ENCODE data around the gene ZNF488.
"Not testable (repeated sequence)": the region's sequence is repeated elsewhere in the genome, so short reads cannot be mapped to it uniquely, and the experiment has no call there.

The ZNF488 gene

DNA sequence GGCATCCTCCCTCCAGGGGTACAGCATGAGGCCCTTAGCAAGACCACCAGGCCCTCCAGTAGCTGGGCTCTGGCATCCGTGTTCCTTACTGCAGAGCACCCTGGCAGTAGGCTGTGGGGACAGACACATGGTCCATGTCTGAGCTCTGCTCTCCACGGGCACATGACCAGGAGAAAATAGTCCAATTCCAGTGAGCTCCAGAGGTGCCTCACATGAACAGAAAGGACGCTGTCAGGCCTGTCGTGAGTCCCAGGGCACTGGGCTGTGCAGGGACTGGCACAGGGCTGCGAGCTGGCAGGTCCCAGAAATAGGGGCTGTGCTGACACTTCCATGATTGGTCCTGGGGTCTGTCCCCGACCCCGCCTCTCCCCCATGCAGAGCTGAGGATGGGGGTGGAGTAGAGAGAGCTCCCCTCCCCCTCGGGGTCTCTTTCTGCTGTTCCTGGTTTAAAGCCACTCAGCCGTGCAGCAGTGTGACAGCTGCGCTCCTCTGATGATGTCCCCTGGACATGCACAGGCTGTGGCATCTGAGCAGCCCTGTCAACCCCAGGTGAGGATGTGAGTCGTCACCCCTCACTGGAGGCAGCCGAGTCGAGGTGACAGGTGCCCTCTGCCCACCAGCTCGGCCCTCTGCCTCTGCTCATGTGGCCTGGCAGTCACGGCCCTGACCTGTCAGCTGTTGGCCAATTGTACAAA lies 25.2 kb upstream of the ZNF488 start:
- no peak for DNase-seq

DNA sequence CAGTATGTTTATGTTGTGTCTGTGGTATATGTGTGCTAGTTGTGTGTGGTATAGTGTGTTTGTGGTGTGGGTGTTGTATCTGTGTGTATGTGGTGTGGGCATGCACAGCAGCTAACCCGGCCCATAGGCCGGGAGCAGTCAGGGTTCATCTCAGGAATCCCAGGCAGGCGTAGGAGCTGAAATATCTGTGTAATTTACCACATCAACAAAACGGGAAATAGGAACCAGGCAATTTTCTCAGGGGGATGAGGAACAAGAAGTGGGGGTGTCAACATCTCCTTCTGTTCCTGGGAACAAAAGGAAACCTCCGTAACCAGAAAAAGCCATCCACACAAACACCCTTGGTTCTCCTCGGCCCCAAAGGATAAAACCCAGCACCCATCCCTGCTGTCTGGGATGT lies 24.5 kb upstream of the ZNF488 start:
- no peak for DNase-seq

DNA sequence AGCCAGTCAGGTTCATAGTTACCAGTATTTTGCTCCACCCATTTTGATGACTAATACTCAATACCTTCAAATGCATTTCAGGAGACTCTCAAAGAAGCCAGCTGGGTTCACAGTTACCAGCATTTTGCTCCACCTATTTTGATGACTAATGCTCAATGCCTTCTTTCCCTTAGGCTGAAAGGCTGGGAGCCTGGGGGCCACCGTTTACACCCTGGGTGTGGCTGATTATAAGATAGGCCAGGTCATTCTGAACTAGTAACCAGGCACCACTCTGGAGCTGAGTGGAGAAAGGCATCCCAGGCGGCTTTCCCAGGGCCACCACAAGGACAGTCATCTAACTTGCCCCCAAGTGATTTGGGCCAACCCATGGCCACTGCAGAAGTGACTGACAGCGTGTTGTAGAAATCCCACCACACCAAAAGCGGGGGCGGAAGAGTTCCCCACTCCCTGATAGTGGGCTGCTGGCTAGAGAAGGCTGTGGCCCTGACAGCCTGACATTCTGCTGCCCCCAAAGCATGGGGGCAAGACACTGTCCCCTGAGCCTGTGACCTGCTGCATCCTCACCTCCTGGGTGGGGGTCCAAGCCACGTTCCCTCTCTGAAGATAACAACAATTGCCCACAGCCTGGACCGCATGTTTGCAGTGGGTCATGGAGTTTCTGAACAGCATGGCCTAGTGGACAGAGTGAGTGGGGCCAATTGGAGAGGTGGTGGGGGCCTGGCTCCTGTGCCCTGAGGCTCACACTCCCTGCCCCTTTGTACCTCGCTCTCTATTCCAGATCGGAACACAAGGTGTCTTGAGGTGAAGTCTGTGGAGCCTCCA lies 23.0 kb upstream of the ZNF488 start:
- DNase-seq: no peak

DNA sequence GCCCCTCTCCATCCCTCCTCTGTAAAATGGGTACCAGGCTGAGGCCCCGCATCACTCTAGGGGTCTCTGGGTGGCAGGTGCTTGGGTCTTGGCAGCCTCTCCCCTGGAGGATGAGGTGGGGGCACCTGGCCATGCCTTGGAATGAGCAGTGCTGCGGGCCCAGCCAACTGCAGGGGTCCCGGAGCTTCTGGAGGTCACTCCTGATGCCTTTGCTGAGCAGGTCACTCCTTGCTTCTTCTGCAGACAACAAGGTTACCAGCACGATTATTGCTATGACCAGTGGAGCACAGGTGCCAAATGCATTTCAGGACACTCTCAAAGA lies 22.4 kb upstream of the ZNF488 start:
- no peak for DNase-seq

DNA sequence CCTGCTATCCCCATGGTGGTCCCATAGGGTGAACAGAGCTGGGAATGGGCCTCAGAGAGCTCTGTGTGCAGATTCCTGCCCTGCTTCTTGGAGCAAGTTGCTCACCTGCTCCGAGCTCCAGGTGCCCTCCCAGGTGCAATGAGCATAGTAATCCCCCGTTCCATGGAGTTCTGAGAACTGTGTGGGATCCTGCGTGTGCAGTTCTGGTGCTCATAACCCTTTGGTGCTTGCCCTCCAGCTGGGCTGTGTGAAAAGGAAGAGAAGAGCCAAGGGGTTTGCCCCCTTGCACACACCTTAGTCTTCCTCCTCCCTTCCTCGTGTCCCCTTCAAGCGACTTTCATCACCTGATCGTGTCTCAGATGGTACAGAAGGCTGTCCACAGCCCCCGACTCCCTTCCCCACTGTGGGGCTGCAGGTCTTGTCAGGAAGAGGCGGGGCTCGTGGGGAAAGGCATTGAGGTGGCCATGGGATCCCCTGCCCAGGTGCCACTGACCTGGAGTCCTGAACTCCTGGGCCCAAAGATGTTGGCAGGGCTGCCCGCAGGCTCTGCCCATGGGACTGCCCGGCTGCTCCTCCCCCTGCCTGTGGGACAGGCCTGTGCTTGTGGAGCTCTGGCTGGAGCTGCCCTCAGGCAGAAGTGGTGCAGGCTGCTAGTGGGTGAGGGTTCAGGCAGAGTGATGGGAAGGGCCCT lies 21.9 kb upstream of the ZNF488 start:
- no peak for DNase-seq

DNA sequence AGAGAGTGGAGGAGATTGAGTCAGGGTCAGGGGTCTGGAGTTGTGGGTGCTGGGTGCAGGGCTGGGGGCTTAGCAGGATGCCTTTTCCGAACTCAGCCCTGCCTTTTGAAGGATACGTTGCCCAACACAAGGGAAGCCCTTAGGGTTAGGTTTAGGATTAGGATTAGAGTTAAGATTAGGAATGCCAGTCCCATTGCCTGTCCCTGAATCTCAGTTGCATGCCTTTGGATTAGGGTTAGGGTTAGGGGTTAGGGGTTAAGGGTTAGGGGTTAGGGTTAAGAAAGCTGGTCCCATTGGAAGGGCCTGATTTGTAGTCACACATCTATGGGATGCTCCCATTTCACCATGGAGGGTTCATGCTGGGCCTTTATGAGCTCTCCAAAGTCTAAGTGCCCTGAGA lies 20.8 kb upstream of the ZNF488 start:
- DNase-seq: no peak

DNA sequence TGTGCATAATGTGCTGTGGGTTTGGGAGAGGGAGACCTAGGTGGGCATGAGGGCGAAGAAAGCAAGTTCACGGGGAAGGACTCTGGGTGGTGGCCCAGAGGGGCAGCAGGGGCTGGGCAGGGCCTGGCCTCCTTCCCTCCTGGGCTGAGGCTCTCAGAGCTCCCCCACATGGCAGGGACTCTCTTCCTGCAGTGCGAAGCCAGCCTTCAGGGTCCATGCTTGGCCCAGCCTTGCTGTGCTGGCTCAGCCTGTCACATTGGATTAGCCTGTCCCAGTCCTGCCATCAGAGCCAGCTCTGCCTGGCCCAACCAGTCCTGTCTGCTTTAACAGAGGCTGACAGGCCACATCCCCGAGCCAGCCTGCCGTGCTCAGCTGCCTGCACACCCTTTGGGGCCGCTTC lies 20.4 kb upstream of the ZNF488 start:
- no peak for DNase-seq

DNA sequence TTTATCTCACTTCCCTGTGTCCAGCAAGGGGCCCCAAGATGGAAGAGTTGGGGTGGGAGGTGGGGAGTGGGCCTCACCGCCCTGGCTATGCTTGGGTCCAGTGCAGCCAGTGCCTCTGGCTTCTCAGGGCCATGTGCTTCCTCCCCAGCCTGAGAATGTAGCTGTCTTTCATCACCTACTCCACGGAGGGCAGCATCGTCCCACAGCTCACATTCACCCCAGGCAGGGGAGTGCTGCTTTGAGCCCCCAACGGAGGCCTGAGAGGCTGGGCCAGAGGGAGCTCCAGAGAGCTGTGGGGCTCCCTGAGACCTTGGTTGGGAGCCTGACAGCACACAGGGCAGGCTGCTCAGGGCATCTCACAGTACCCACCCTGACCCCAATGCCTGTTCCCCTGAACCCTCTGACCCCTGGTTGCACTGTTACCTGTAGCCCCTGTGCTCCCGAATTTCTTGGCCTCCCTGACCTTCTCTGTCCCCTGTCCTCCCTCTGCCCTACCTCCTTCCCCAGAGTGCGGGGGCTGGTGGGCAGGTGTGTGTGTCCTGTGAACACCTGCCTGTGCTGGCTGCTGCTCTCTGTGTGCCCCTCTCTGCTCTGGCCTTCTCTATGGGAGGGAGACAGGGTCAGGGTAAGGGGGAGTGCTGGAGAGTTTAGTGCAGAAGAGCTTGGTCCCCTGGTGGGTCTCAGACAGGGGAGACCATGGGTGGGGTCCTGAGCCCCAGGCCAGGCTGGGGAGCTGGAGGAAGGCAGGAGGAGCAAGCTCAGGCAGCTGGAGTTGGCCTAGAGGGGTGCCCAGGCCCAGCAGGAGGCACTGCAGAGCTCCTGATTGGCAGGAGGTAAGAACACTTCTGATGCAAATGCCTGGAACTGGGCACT lies 19.6 kb upstream of the ZNF488 start:
- DNase-seq: no peak

DNA sequence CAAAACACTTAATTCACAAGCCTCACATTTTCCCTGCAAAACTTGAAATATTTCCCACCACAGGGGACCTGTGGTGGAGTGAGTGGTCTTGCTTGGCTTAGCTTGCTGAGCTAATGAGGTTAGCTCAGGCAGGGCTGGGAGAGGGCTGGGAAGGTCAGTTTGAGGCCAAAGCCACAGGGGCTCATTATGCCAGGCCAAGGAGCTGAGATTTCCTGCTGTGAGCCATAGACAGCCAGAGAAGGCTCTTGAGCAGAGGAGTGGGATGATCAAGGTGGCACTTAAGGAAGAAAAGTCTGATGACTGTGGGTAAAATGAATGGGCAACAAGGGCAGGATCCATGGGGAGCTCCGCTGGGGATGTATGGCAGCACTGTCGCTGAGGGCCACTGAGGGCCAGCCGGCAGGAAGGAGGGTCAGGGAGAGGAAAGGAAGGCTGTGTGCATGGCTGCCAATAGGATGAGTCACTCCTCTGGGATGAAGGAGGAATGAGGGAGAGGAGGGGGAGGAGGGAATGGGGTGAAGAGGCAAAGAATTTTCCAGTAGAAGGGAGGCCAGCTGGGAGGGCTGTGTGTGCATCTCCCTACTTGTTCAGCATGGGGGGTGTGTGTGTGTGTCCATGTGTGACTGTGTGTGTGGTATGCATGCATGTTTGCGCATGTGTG lies 18.7 kb upstream of the ZNF488 start:
- DNase-seq: no peak

DNA sequence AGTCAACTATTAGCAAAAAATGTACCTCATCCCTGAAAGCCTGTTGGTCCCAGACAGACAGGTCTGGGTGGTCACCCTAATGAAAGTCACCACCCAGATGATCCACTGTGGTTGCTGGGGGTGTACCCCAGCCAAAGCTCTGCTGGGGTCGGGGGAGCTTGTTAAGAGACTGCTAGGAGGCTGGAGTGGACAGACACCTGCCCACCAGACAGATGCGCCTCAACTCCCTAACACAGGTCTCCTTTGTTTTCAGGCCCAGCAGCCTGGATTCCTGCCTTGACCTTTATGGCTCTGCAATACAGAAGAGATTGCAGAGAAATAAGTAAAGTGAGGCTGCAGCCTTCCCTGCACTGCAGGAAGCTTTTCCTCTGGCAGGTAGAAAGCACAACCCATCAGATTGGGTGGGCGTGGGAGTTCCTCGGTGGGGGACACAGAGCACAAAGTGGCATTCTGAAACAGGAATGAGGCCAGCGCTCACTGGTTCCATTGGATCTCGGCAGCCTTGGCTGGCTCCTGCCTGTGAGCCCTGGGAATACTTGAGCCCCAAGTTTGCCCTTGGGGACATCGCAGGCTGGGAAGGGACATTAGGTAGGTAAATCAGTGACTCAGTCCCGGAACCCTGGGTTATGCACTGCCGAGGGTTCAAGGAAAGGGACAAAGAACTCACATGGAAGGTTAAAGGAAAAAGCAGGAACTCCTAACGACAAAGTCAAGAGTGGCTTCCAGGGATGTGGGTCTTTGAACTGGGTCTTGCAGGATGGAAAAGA lies 18.0 kb upstream of the ZNF488 start:
- no peak for DNase-seq

DNA sequence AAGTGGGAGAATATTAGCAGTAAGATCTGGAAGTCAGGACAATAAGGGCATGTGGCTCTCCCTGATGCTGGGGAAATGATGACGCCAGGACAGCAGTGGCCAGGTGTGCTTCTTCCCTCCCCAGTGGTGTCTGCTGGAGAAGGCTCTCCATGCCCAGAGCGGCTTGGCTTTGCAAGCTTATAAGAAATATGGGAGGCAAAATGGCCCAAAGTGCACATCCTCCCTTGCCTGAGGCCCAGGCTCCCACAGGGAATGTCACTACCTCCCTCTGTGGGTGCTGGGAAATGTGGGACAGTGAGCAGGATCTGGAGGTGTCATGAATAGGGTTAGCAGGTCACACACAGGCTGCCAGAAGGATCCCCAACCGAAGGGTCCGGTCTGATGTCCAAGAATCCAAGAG lies 17.1 kb upstream of the ZNF488 start:
- DNase-seq: no peak

DNA sequence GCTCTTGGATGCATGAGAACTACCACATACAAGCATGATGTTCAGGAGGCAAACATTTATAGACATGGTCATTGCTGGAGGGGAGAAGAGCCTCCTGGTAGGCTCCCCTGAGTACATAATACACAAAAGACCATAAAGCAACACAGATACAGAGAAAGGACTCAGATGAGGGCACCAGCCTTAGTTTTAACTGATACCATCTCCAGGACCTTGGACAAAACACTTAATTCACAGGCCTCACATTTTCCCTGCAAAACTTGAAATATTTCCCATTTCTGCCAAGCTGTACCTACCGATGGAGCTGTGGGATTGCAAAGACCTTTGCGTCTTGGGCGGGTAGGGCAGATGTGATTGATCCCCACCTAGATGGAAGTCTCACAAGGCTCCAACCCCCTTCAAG lies 16.7 kb upstream of the ZNF488 start:
- DNase-seq: no peak

DNA sequence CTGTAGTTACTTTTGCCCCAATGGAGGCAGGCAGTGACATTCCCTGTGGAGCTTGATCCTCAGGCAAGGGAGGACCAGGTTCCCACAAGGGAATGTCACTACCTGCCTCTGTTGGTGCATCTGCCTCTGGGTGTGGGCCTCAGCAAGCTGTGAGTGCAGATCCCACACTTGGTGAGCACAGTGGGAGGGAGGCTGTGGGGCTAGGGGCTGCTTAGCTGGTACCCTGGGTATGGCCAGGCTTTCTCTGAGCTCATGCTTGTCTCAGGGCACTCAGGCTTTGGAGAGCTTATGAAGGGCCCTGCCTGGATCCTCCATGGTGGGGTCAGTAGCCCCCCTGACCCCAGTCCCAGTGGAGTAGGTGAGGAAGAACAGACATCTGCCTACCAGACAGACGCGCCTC lies 16.2 kb upstream of the ZNF488 start:
- DNase-seq: no peak

DNA sequence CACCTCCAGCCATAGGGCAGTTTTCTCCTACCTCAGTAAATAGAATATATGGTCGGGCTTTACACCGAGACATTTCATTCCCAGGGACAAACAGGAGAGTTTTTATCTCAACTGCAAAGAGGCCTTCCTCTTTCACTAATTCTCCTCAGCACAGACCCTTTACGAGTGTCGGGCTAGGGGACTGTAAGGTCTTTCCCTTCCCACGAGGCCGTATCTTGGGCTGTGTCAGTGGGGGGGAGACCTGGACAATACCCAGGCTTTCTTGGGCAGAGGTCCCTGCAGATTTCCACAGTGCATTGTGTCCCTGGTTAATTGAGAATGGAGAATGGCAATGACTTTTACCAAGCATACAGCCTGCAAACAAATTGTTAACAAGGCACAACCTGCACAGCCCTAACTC lies 13.2 kb upstream of the ZNF488 start:
- DNase-seq: no peak

DNA sequence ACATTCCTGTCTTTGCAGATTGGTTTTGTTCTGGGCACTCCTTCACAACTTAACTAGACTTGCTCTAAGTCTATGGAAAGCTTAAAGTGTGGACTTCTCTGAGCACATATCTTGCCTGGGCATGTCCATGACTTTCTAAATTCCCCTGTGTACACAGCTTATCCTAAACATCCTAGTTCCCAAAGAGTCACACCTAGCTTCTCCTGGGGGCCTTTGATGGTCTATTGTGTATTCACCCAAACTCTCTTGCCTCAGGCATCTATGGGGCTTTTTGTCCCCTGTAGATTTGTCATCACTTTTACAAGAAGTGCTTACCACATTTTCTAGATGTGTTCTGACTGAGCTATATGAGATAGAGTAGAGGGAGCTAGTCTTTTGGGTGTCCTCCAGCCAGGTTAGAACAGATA lies 12.2 kb upstream of the ZNF488 start:
- DNase-seq: no peak

DNA sequence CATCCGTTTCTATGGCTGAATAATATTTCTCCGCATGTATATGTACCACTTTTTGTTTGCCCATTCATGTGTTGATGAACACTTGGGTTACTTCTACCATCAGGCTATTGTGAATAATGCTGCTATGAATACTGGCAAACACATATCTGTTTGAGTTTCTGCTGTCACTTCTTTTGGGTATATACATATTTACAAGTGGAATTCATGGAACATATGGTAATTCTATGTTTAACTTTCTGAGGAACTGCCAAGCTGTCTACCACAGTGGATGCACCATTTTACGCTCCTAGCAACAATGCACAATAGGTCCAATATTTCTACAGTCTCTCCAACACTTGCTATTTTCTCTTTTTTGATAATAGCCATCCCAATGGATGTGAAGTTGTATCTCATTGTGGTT lies 5.5 kb upstream of the ZNF488 start:
- DNase-seq: no peak

DNA sequence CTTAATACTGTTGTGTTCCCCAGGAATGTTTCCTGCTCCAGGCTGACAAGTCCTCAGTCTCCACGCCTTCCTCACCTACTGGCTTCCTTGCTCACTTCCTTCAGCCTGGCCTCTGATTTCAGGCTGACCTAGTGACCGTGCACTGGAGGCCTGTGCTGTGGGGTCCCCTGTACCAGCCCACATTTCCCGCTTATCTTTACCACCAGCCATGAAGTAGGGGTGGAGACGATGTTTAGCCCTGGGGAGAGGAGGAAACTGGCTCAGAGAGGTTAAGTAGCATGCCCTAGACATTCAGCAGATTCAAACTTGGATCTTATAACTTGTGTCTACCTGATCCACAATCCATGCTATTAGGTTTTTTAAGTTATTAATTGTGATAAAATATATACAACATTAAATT lies 4.8 kb upstream of the ZNF488 start:
- no peak for DNase-seq

DNA sequence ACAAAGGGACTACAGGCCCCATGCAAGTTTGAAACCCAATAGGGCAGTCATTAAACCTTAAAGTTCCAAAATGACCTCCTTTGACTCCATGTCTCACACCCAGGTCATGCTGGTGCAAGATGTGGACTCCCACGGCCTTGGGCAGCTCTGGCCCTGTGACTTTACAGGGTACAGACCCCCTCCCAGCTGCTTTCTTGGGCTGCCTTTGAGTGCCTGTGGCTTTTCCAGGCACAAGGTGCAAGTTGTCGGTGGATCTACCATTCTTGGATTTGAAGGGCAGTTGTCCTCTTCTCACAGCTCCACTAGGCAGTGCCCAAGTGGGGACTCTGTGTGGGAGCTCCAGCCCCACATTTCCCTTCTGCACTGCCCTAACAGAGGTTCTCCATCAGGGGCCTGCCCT lies 2.0 kb upstream of the ZNF488 start:
- DNase-seq: not testable (repeated sequence)

DNA sequence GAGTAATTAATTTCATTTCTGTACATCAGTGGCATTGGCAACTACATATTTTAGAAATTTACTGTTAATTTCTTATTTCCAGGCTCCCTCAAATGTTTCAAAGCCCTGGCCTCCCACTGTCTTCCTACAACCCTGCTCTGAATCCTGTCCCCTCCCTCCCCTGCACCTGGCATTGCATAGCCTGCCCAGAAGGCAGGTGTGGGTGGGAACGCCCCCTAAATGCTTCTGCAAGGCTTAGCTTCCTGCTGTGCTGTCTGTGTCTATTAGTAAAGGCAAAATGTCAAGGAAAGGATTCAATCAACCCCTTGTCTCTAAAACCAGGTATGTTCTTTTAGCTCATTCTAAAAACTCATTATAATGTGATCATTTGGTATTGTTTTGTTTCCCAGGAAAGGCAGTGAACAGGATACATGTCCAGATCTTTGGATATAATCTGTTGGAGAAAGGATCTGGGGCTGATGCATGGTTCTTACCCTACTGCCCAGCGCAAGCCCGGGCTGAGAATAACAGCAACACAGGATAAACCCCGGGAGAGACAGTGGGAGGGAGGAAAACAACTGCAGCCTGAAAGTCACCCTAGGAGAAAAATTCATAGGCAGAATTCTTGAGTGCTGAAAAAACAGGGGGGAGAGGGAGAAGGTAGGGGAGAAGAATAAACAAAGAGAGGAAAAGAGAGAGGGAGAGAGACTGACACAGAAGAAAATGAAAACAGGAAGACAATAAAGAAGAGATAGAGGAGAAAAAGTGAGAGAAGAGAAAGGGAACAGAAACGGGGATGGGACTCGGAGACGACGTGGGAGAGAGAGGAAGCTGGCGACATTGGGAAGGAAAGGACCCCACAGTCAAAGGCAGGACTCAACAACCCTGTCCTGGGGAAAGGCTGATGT lies 589 bp downstream of the ZNF488 start:
- DNase-seq: no peak

DNA sequence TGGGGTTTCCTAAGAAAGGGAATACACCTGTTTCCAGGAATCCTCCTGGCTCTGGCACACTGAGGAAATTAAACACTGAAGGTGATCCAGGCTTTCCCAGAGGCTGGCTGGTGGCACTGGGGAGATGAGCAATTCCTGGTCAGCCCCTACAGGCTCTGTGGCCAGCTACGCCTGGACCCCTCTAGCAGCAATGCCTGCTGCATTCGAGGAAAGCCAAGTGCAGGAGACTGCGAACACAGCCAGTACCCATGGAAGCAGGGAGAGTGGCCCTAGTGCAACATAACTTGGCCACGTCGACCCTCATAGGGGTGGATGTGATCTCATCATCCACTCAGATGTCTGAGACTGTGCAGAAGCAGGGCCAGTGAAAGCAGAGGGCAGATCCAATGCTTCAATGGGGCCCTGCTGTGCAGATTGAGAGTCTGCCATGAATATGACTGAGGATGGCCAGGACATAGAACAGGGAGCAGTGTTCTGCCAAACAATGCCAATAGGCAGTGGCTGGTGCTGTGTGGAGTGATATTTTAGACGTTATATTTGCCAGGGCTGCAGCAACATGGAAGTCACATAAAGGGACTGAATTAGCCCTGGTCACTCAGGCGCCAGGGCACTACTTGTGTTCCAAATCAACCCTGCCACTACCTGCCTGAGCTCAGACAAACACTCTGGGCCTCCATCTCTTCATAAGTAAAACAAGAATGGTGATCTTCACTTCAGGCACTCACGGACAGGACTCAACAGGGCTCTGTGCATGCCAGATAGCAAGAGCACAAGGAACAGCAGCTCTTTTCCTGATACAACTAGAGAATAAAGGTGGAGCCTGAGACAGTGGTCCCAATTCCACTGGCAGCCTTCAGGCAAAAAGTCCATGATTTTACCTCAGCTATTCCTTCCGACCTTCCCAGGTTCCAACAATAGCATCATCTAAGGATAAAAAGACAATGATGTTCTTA lies 2.4 kb downstream of the ZNF488 start:
- no peak for DNase-seq
